Duodenal mucosa (tissue), 2 donors: ENCODE measurements around the gene LHX1.

Source experiments
- H3K27ac ChIP-seq: one replicate; pipeline ENCODE4 v1.7.0; 2013; ENCODE audit warnings: low read depth, low read length
- H3K27me3 ChIP-seq, 2 donors: one replicate each; pipeline ENCODE4 v1.7.0; 2013; ENCODE audit warnings: low read length in 2 of 2, control low read depth in 1 of 2; ENCODE audit not compliant: insufficient read depth in 2 of 2, control insufficient read depth in 1 of 2
- H3K36me3 ChIP-seq, 2 donors: one replicate each; pipeline ENCODE4 v1.7.0; 2013; ENCODE audit warnings: low read length in 2 of 2, control low read depth in 1 of 2; ENCODE audit not compliant: insufficient read depth in 2 of 2, control insufficient read depth in 1 of 2
- H3K4me1 ChIP-seq, 2 donors: one replicate each; pipeline ENCODE4 v1.7.0; 2013; ENCODE audit warnings: low read length in 2 of 2, control low read depth in 1 of 2; ENCODE audit not compliant: insufficient read depth in 2 of 2, control insufficient read depth in 1 of 2
- H3K4me3 ChIP-seq, 2 donors: one replicate each; pipeline ENCODE4 v1.7.0; 2013; ENCODE audit warnings: low read length in 2 of 2, low read depth in 1 of 2
- H3K9ac ChIP-seq, 2 donors: one replicate each; pipeline ENCODE4 v1.7.0; 2013; ENCODE audit warnings: low read length in 2 of 2, low read depth in 1 of 2
- H3K9me3 ChIP-seq, 2 donors: one replicate each; pipeline ENCODE4 v1.7.0; 2013; ENCODE audit warnings: low read length in 2 of 2, control low read depth in 1 of 2; ENCODE audit not compliant: control insufficient read depth in 1 of 2

Gene LHX1

DNA sequence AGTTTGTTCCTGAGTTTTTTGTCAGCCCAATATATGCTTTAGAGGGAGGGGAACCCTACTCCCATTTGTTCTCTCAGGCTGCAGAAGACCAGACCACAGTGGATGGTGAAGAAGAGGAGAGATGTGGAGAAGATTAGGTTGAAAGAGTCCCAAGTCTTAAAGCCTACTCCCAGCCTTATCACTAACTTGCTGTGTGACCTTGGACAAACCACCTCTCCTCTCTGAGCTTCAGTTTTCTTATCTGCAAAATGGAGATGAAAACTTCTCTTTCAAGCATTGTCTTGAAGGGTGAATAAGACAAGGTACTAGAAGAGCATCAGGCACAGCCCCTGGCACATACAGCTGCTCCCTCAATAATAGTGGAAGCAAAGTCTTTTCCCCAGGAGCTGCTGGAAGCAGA is 15.1 kb upstream of the LHX1 start:
- H3K27ac ChIP-seq: no peak overlapping the region
- no peaks in the 10 kb centered on the region for H3K36me3 ChIP-seq
- no peak overlapping the region for H3K9ac ChIP-seq
- no peaks in the 10 kb centered on the region for H3K9me3 ChIP-seq
- H3K4me1 ChIP-seq: no peaks in the 10 kb centered on the region
- no peak overlapping the region for H3K4me3 ChIP-seq
- peaks cover 33 to 46% of the 10 kb centered on the region in 2 donors for H3K27me3 ChIP-seq

DNA sequence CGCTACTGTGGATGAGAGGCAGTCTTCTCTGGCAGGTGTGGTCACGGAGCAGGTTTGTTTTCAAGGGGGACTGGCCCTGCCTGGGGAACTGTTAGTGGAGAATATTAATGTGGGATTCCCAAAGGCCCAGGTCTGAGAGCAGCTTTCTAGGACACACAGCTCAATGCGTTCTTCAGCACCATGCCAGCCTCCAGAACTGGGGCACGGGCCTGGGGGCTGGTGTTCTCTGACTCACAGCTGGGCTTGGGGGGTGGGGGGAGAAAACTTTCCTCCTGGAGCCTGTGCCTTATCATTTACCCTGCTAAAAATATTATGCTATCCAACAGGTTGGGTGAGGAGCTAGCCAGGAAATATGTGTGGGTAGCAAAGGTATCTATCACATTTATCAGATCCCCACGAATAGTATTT is 13.5 kb upstream of the LHX1 start:
- H3K27me3 ChIP-seq: peaks cover 47 to 55% of the 10 kb centered on the region in 2 donors
- H3K4me1 ChIP-seq: no peaks in the 10 kb centered on the region
- H3K4me3 ChIP-seq: no peak overlapping the region
- H3K27ac ChIP-seq: no peak overlapping the region
- H3K36me3 ChIP-seq: no peaks in the 10 kb centered on the region
- H3K9ac ChIP-seq: no peak overlapping the region
- no peaks in the 10 kb centered on the region for H3K9me3 ChIP-seq

DNA sequence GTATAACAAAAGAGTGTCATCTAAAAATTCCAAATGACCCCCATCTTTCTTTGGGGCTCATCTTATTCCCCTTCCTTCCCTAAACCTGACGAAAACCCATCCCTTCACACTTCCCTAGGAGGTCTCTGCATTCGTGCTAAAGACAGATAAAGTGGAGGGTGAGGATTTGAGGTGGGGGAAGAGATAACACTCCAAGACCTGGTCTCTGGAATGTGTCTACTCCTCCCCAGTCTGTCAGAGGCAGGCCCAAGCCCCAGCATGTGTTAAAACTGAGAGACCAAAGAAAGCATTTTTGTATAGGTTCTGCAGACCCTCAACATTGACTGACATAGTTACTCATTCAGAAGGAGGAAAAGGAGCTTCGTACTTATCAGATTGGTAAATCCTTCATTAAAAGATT is 11.0 kb upstream of the LHX1 start:
- Histone ChIP-seq H3K27ac (no peak overlapping the region), H3K9me3 (no peaks in the 10 kb centered on the region), H3K4me3 (no peak overlapping the region), H3K9ac (no peak overlapping the region), H3K36me3 (no peaks in the 10 kb centered on the region), H3K27me3 (peaks cover 57% of the 10 kb centered on the region in 2 donors), H3K4me1 (no peaks in the 10 kb centered on the region)

DNA sequence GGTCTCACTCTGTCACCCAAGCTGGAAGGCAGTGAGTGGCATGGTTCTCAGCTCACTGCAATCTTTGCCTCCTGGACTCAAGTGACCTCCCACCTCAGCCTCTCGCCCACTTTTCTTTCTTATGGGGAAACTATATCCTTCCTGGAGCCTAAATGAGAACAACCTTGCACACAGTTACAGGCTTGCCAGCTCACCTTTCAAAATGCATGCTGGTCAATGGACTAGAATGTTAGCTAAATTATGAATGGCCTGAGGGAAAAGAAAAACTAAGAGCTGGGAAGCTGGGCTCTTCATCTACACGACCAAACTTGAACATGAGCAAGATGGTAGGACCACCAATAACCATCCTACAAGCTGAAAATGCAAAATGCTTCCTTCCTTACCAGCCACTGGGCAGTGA is 10.6 kb upstream of the LHX1 start:
- Histone ChIP-seq H3K36me3 (no peaks in the 10 kb centered on the region), H3K4me1 (peaks cover under 1 to 1% of the 10 kb centered on the region in 2 donors), H3K9me3 (no peaks in the 10 kb centered on the region), H3K27ac (no peak overlapping the region), H3K4me3 (no peak overlapping the region), H3K27me3 (peaks cover 61% of the 10 kb centered on the region in 2 donors), H3K9ac (no peak overlapping the region)

DNA sequence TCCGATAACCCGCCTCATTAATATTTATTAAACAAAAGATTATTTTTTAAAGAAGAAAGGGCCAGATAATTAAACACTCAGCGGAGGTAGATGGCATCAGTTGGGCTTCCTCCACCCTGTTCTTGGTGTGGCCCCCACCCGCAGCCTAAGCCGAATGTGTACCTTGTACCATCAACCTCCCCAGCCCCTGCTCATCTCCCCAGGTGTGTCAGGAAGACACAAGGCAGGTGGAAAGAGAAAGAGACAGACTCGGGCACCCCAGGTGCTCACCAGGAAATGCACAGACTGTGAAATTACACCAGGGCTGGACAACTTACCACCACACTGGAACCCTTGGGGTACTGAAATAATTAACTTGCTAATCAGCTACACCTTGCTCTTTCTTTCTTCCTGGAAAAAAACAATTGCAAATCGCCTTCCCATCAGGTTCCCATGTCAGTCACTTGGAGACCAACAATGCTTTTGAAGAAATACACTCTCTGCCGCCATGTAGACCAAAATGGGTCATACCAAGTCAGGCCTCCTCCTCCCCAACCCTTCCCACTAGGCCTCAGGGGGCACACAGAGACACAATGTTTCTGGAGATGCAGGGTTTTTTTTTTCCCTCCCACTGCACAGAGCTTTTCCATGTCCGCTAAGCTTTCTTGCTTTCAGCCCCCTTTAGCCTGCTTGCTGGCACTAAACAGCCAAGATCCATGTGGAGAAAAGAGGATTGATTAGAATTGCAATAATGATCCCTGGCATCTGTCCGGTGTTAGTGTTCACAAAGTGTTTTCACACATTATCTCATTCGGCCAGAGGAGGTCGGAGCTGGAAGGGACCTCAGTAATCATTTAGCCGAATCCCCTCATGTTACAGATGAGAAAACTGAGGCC is 8.6 kb upstream of the LHX1 start:
- no peak overlapping the region for H3K9ac ChIP-seq
- H3K9me3 ChIP-seq: no peaks in the 10 kb centered on the region
- no peak overlapping the region for H3K4me3 ChIP-seq
- H3K27ac ChIP-seq: no peak overlapping the region
- H3K27me3 ChIP-seq: peaks cover 66 to 69% of the 10 kb centered on the region in 2 donors
- peaks cover 16 to 17% of the 10 kb centered on the region in 2 donors for H3K4me1 ChIP-seq
- H3K36me3 ChIP-seq: no peaks in the 10 kb centered on the region

DNA sequence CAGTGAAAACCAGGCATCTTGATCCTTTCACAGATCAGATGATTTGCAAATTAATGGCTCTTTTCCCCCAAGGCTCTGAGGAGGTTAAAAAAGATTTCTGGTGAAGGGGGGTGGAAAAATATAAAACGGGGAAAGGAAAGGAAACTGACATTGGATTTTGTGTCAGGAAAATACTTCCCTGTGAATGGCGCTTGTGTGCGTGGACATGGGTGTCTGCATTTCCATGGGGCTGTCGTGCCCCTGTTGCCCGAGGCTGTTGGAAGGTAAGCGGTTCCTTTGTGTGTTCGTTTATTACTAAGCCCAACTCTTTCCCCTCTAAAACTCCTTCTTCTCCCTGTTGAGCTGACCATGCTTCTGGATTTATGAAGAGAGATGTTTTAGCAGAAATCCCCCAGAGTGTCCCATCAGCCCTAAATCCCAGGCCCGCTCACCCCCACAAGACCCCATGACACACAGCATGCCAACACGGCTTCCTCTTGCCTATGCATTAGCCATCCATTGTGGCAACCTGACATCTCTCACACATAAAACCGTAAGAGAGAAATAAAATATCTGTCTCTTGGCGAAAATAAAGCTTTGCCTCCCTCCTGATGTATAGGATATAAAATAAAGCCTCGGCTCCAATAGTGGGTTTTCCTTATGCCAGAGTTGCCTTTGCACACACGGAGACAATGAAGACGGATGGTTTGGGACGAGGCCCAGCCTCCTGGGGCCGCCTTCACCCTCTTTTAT is 7.3 kb upstream of the LHX1 start:
- H3K9ac ChIP-seq: no peak overlapping the region
- H3K27ac ChIP-seq: no peak overlapping the region
- no peaks in the 10 kb centered on the region for H3K36me3 ChIP-seq
- H3K27me3 ChIP-seq: peaks cover 79 to 81% of the 10 kb centered on the region in 2 donors
- H3K4me1 ChIP-seq: peaks cover 25 to 30% of the 10 kb centered on the region in 2 donors
- no peak overlapping the region for H3K4me3 ChIP-seq
- no peaks in the 10 kb centered on the region for H3K9me3 ChIP-seq

DNA sequence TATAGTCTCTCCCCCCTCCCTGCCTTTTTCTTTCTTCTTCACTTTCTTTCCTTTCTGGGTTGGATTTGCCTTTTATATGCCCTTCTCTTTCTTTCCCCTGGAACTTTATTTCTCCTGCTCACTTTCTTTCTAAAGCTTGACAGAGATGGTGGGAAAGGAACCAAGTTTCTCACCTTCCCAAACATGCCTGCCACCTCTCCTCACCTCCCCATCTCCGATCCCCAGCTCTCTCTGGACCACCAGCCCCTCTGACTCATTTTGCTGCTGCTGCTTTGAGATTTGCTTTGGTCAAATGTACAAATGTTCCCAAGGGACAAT is 6.7 kb upstream of the LHX1 start:
- H3K36me3 ChIP-seq: no peaks in the 10 kb centered on the region
- H3K9me3 ChIP-seq: no peaks in the 10 kb centered on the region
- H3K27me3 ChIP-seq: peaks cover 79 to 81% of the 10 kb centered on the region in 2 donors
- H3K4me3 ChIP-seq: no peak overlapping the region
- no peak overlapping the region for H3K27ac ChIP-seq
- no peak overlapping the region for H3K9ac ChIP-seq
- H3K4me1 ChIP-seq: peaks cover 30 to 36% of the 10 kb centered on the region in 2 donors

DNA sequence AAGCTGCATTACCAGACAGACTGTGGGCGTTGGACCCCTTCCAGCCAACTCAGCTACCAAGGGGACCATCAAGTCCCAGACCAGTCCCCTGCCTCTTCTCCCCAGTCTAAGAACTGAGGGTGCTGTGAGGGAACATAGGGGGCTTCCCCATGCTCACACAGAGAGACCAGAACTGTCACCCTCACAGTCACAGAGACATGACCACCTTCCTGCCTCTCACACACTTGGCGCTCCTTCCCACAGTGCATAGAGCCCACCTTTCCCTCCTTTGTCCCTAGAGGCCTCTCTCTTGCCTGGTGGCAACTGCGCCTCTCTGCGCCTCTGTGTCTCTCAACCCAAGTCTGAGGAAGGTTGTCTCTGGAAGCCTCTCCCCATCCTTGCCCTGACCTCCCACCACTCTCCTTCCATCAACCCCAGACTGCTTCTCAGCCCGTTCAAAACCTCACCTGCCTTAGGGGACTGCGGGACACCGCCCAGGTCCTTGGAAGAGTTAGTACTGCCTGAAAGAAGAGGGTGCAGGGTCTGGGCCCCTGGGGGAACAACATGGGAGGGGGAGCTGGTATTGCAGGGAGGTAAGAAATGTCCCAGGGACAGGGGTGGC is 6.1 kb upstream of the LHX1 start:
- Histone ChIP-seq H3K9ac (no peak overlapping the region), H3K27me3 (peaks cover 86 to 87% of the 10 kb centered on the region in 2 donors), H3K36me3 (no peaks in the 10 kb centered on the region), H3K9me3 (no peaks in the 10 kb centered on the region), H3K4me1 (peaks cover 34 to 42% of the 10 kb centered on the region in 2 donors), H3K4me3 (no peak overlapping the region), H3K27ac (no peak overlapping the region)

DNA sequence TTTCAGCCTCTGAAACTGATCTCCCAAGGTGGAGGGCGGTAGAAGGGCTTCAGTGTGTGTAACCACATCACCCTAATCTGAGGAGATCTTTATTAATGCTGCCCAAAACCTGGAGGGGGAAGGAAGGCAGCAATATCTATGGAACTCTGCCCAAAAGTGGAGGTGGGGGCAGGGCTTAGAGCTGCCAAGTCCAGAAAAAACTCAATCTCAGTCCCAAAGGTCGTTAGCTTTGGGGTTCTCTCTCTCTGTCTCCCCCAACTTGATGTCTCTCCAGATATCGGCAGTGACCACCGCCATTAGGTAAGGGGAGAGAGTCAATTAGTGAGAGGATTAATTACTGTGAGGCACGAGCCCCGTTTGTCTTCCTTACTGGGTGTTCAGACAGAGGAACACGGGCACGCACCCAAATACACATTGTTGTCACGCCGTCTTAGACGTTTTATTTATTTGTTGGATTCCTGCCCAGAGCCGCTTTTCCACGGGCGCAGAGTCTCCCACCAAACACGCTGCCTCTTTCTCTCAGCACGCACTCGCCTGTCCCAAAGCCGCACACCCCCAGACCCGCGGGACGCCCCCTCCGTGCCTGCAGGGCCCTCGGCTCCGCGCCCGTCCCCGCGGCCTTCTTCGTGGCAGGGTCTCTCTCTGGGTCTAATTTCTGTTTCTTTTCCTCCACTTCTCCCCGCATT is 5.4 kb upstream of the LHX1 start:
- H3K27me3 ChIP-seq: peaks cover 90 to 94% of the 10 kb centered on the region in 2 donors
- H3K9me3 ChIP-seq: no peaks in the 10 kb centered on the region
- peak overlapping the region; percentile 3 to 16 for H3K4me3 ChIP-seq
- H3K4me1 ChIP-seq: peaks cover 34 to 47% of the 10 kb centered on the region in 2 donors
- no peaks in the 10 kb centered on the region for H3K36me3 ChIP-seq
- no peak overlapping the region for H3K9ac ChIP-seq
- no peak overlapping the region for H3K27ac ChIP-seq

DNA sequence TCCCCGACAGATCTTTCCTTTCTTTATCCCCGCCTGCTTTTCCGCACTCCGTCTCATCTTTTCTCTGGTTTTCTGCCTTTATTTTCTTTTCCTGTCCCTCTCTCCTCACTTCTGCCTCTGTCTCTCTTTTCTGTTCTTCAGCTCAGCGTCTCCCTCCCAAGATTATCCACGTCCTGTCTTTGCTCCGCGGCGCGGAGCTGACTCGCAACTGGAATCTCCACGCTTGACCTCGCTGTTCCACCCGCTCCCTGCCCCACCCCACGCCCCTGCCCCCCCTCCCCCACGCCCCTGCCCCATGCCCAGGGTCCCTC is 4.9 kb upstream of the LHX1 start:
- Histone ChIP-seq H3K36me3 (no peaks in the 10 kb centered on the region), H3K9ac (no peak overlapping the region), H3K4me1 (peaks cover 38 to 52% of the 10 kb centered on the region in 2 donors), H3K27ac (no peak overlapping the region), H3K27me3 (peaks cover 94 to 98% of the 10 kb centered on the region in 2 donors), H3K9me3 (no peaks in the 10 kb centered on the region), H3K4me3 (peak overlapping the region; percentile 3 to 16)
